Neural cell (in vitro differentiated cells): ENCODE data around the gene CPEB1. TPM values are rescaled to one million over a fixed set of nuclear protein-coding genes. Genes with fewer than 3 reads are reported as not detected.
A peak's percentile ranks its signal among the peaks of the same experiment; 100 is the strongest.

Source experiments
- H2AFZ ChIP-seq: fragments of 200-600, 300-800 bp; sonication (generic), shearing (Covaris generic); 2 replicates; pipeline ENCODE4 v1.6.0; 2014; ENCODE audit warnings: low read depth, mild to moderate bottlenecking, antibody characterized with exemption, low read length, moderate library complexity
- H3F3A ChIP-seq: fragments of 200-600 bp; shearing (Covaris generic); 2 replicates; pipeline ENCODE4 v1.6.1; 2016; ENCODE audit warnings: mild to moderate bottlenecking, moderate library complexity, mixed read lengths, antibody characterized with exemption, low read length; ENCODE audit not compliant: insufficient read depth, poor library complexity, severe bottlenecking
- H3K27ac ChIP-seq: fragments of 200-600, 300-800 bp; sonication (generic), shearing (Covaris generic); 2 replicates; pipeline ENCODE4 v1.5.1; 2014; ENCODE audit warnings: mild to moderate bottlenecking, low read length, moderate library complexity
- H3K27me3 ChIP-seq: fragments of 300-800, 200-600 bp; sonication (generic), shearing (Covaris generic); 2 replicates; pipeline ENCODE4 v1.6.0; 2014; ENCODE audit warnings: mild to moderate bottlenecking, low read depth, low read length, moderate library complexity; ENCODE audit not compliant: insufficient read depth
- H3K36me3 ChIP-seq: fragments of 300-800, 200-600 bp; sonication (generic), shearing (Covaris generic); 2 replicates; pipeline ENCODE4 v1.5.1; 2014; ENCODE audit warnings: mild to moderate bottlenecking, antibody characterized with exemption, low read length, moderate library complexity; ENCODE audit not compliant: insufficient read depth
- H3K4me2 ChIP-seq: fragments of 300-800, 200-600 bp; sonication (generic), shearing (Covaris generic); 2 replicates; pipeline ENCODE4 v1.6.0; 2014; ENCODE audit warnings: mild to moderate bottlenecking, low read length
- H3K4me3 ChIP-seq: fragments of 300-800, 200-600 bp; sonication (generic), shearing (Covaris generic); 2 replicates; pipeline ENCODE4 v1.5.1; 2014; ENCODE audit warnings: mild to moderate bottlenecking, low read length, moderate library complexity
- H3K79me2 ChIP-seq: fragments of 200-600 bp; shearing (Covaris generic); replicated peaks from 2 replicates; pipeline ENCODE4 v1.6.0; 2014; ENCODE audit warnings: mild to moderate bottlenecking, low read length, moderate library complexity; ENCODE audit not compliant: insufficient read depth
- H3K9ac ChIP-seq: fragments of 300-800, 200-600 bp; sonication (generic), shearing (Covaris generic); 2 replicates; pipeline ENCODE4 v1.6.1; 2016; ENCODE audit warnings: mild to moderate bottlenecking, low read length, mixed read lengths
- H3K9me2 ChIP-seq: fragments of 200-600 bp; shearing (Covaris generic); 2 replicates; pipeline ENCODE4 v1.6.1; 2016; ENCODE audit warnings: mild to moderate bottlenecking, low read length, mixed read lengths; ENCODE audit not compliant: insufficient read depth
- H3K9me3 ChIP-seq: fragments of 200-600, 300-800 bp; sonication (generic), shearing (Covaris generic); 2 replicates; pipeline ENCODE4 v1.6.1; 2016; ENCODE audit warnings: mild to moderate bottlenecking, mixed run types, low read length, moderate library complexity, mixed read lengths
- H4K20me1 ChIP-seq: fragments of 200-600 bp; shearing (Covaris generic); 2 replicates; pipeline ENCODE4 v1.6.1; 2016; ENCODE audit warnings: mild to moderate bottlenecking, mixed run types; ENCODE audit not compliant: insufficient read depth
- EP300 ChIP-seq: fragments of 450-650 bp; conservative IDR thresholded peaks from 2 replicates; pipeline ENCODE4 v1.6.1; 2014; ENCODE audit warnings: antibody characterized with exemption, mild to moderate bottlenecking, moderate library complexity; ENCODE audit not compliant: poor library complexity, severe bottlenecking
- EZH2 ChIP-seq: fragments of 200-600, 300-800 bp; shearing (Covaris generic), sonication (generic); IDR thresholded peaks from 2 replicates; pipeline ENCODE4 v1.6.1; 2014; ENCODE audit warnings: antibody characterized with exemption, low read length, borderline replicate concordance, mild to moderate bottlenecking; ENCODE audit not compliant: insufficient read depth, poor library complexity, severe bottlenecking
- MXI1 ChIP-seq: fragments of 450-650 bp; conservative IDR thresholded peaks from 2 replicates; pipeline ENCODE4 v1.6.1; 2014; ENCODE audit warnings: antibody characterized with exemption, mild to moderate bottlenecking; ENCODE audit not compliant: poor library complexity, severe bottlenecking
- POLR2AphosphoS5 ChIP-seq: IDR thresholded peaks from 2 replicates; pipeline ENCODE4 v1.6.1; 2012
- RAD21 ChIP-seq: fragments of 450-650 bp; conservative IDR thresholded peaks from 2 replicates; pipeline ENCODE4 v1.6.1; 2014; ENCODE audit warnings: antibody characterized with exemption, mild to moderate bottlenecking, moderate library complexity
- SMC3 ChIP-seq: fragments of 450-650 bp; conservative IDR thresholded peaks from 2 replicates; pipeline ENCODE4 v1.6.1; 2014; ENCODE audit warnings: antibody characterized with exemption, mild to moderate bottlenecking, moderate library complexity; ENCODE audit not compliant: poor library complexity
- TAF1 ChIP-seq: IDR thresholded peaks from 2 replicates; pipeline ENCODE4 v1.6.1; 2012; ENCODE audit warnings: low read depth
- polyA plus RNA-seq: library from polyadenylated mRNA; depleted of rRNA; stranded (reverse); fragments of >200 nt; gene quantifications from 2 replicates; pipeline ENCODE4 v1.2.3, GENCODE V29; 2014
- TF ChIP-seq, protein P1 (sequence below): IDR thresholded peaks from 2 replicates; pipeline ENCODE4 v1.6.1; 2012; ENCODE audit warnings: borderline replicate concordance
- TF ChIP-seq, protein P2 (sequence below): fragments of 450-650 bp; IDR thresholded peaks from 2 replicates; pipeline ENCODE4 v1.5.1; 2014; ENCODE audit warnings: antibody characterized with exemption, mild to moderate bottlenecking, moderate library complexity; ENCODE audit not compliant: poor library complexity, severe bottlenecking

CPEB1 gene
- polyA plus RNA-seq, 1 donor from 2014 or later = 0.61 TPM

DNA sequence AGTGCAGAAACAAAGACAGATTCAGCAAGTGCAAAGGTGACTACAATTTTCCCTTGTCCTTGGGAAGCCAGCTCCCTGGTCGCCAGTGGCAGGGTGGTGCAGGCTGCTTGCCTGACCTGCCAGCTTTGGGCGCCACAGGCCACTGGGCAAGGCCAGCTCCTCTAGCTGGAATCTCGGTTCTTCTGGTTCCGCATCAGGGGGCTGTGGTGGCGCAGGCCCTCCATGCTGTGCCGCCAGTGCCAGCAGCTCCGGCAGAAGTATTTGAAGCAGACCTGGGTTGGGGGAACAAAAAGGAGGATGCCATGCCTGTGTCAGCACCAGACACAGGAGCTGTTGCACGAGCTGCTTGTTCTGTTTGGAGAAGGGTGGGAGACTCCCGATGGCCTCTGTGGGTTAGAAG is 102.7 kb downstream of the CPEB1 start:
- peaks cover 5% of the 10 kb centered on the region for H3K79me2 ChIP-seq
- H3K36me3 ChIP-seq = no peaks in the 10 kb centered on the region
- H3K9ac ChIP-seq = no peak overlapping the region
- no peaks in the 10 kb centered on the region for H4K20me1 ChIP-seq
- TF ChIP-seq TAF1 = no peak
- TF ChIP-seq, protein P1, sequence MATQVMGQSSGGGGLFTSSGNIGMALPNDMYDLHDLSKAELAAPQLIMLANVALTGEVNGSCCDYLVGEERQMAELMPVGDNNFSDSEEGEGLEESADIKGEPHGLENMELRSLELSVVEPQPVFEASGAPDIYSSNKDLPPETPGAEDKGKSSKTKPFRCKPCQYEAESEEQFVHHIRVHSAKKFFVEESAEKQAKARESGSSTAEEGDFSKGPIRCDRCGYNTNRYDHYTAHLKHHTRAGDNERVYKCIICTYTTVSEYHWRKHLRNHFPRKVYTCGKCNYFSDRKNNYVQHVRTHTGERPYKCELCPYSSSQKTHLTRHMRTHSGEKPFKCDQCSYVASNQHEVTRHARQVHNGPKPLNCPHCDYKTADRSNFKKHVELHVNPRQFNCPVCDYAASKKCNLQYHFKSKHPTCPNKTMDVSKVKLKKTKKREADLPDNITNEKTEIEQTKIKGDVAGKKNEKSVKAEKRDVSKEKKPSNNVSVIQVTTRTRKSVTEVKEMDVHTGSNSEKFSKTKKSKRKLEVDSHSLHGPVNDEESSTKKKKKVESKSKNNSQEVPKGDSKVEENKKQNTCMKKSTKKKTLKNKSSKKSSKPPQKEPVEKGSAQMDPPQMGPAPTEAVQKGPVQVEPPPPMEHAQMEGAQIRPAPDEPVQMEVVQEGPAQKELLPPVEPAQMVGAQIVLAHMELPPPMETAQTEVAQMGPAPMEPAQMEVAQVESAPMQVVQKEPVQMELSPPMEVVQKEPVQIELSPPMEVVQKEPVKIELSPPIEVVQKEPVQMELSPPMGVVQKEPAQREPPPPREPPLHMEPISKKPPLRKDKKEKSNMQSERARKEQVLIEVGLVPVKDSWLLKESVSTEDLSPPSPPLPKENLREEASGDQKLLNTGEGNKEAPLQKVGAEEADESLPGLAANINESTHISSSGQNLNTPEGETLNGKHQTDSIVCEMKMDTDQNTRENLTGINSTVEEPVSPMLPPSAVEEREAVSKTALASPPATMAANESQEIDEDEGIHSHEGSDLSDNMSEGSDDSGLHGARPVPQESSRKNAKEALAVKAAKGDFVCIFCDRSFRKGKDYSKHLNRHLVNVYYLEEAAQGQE = no peak
- TF ChIP-seq POLR2AphosphoS5 = no peak
- no peak for TF ChIP-seq EZH2
- no peak for TF ChIP-seq EP300
- TF ChIP-seq, protein P2, sequence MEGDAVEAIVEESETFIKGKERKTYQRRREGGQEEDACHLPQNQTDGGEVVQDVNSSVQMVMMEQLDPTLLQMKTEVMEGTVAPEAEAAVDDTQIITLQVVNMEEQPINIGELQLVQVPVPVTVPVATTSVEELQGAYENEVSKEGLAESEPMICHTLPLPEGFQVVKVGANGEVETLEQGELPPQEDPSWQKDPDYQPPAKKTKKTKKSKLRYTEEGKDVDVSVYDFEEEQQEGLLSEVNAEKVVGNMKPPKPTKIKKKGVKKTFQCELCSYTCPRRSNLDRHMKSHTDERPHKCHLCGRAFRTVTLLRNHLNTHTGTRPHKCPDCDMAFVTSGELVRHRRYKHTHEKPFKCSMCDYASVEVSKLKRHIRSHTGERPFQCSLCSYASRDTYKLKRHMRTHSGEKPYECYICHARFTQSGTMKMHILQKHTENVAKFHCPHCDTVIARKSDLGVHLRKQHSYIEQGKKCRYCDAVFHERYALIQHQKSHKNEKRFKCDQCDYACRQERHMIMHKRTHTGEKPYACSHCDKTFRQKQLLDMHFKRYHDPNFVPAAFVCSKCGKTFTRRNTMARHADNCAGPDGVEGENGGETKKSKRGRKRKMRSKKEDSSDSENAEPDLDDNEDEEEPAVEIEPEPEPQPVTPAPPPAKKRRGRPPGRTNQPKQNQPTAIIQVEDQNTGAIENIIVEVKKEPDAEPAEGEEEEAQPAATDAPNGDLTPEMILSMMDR = no peak
- TF ChIP-seq SMC3 = no peak
- no peak for TF ChIP-seq RAD21
- TF ChIP-seq MXI1 = no peak
- H3F3A ChIP-seq = no peaks in the 10 kb centered on the region
- no peak overlapping the region for H3K27ac ChIP-seq
- no peaks in the 10 kb centered on the region for H3K9me3 ChIP-seq
- H2AFZ ChIP-seq = no peak overlapping the region
- H3K4me3 ChIP-seq = no peak overlapping the region
- H3K9me2 ChIP-seq = no peaks in the 10 kb centered on the region
- no peaks in the 10 kb centered on the region for H3K27me3 ChIP-seq
- no peak overlapping the region for H3K4me2 ChIP-seq

DNA sequence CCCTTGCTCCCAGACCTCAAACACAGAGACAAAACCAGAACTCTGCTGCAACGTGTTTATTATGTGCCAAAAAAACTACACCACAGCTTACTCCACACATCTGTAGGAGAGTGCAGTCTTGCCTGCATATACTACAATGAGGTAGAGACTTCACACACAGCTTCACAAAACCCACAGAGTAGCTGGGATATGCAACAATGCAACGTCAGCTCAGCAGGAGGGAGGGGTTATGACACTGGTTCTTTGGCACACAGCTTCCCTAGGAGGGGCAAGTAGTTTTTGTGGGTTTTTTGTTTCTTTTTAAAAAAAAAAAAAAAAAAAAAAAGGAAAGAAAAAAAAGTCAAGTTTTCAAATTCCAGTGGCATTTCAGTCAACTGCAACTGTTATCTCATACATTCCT is 104.0 kb downstream of the CPEB1 start:
- H3K4me3 ChIP-seq = no peak overlapping the region
- no peak overlapping the region for H3K27ac ChIP-seq
- H3K9me2 ChIP-seq = no peaks in the 10 kb centered on the region
- H3K4me2 ChIP-seq = no peak overlapping the region
- no peaks in the 10 kb centered on the region for H3F3A ChIP-seq
- no peaks in the 10 kb centered on the region for H3K27me3 ChIP-seq
- no peak overlapping the region for H2AFZ ChIP-seq
- no peaks in the 10 kb centered on the region for H3K9me3 ChIP-seq
- peaks cover 15% of the 10 kb centered on the region for H3K79me2 ChIP-seq
- H4K20me1 ChIP-seq = no peaks in the 10 kb centered on the region
- H3K9ac ChIP-seq = no peak overlapping the region
- TF ChIP-seq POLR2AphosphoS5 (no peak), SMC3 (no peak), MXI1 (no peak)
- H3K36me3 ChIP-seq = no peaks in the 10 kb centered on the region

DNA sequence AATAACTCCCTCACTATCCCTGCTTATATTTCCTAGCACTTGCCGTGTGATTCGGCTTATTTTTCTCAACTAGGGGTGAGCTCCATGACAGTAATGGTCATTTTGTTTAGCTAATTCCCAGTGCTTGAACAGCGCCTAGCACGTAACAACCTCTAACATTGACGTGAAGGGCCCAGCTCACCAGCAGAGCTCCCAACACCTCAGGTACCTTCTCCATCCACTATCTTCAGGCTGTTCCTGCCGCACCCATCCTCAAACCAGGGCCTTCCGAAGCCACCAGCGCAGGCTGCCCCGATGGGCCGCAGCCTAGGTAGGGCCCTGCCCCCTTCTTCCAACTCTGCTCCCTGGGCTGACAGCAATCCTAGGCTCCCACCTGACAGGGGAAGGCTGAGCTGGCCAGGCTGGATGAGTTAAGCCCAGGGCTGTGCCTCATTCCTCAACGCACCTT is 106.2 kb downstream of the CPEB1 start:
- Histone ChIP-seq H2AFZ (peak overlapping the region; percentile 87), H3K27ac (peak overlapping the region; percentile 87), H3K27me3 (no peaks in the 10 kb centered on the region), H3K9me3 (no peaks in the 10 kb centered on the region), H4K20me1 (no peaks in the 10 kb centered on the region), H3K4me3 (peak overlapping the region; percentile 96), H3K9me2 (no peaks in the 10 kb centered on the region), H3K4me2 (peak overlapping the region; percentile 26), H3K79me2 (peaks cover 15% of the 10 kb centered on the region), H3K36me3 (no peaks in the 10 kb centered on the region), H3K9ac (peak overlapping the region; percentile 88), H3F3A (no peaks in the 10 kb centered on the region)
- TF ChIP-seq, protein P2 = no peak
- TF ChIP-seq RAD21 = no peak
